Epithelial cell of prostate (primary cell): Measurements from ENCODE around the gene POLE3.
"Not testable (repeated sequence)": the region's sequence is repeated elsewhere in the genome, so short reads cannot be mapped to it uniquely, and the experiment has no call there.

Experiments
- DNase-seq: peaks from one replicate; pipeline ENCODE4 v3.0.0-alpha.2; 2011; ENCODE audit warnings: low read depth, low spot score
- H3K27ac ChIP-seq: fragments of 450-650 bp; 2 replicates; pipeline ENCODE4 v1.5.1; 2017; ENCODE audit warnings: mild to moderate bottlenecking

POLE3 gene, protein sequence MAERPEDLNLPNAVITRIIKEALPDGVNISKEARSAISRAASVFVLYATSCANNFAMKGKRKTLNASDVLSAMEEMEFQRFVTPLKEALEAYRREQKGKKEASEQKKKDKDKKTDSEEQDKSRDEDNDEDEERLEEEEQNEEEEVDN

DNA sequence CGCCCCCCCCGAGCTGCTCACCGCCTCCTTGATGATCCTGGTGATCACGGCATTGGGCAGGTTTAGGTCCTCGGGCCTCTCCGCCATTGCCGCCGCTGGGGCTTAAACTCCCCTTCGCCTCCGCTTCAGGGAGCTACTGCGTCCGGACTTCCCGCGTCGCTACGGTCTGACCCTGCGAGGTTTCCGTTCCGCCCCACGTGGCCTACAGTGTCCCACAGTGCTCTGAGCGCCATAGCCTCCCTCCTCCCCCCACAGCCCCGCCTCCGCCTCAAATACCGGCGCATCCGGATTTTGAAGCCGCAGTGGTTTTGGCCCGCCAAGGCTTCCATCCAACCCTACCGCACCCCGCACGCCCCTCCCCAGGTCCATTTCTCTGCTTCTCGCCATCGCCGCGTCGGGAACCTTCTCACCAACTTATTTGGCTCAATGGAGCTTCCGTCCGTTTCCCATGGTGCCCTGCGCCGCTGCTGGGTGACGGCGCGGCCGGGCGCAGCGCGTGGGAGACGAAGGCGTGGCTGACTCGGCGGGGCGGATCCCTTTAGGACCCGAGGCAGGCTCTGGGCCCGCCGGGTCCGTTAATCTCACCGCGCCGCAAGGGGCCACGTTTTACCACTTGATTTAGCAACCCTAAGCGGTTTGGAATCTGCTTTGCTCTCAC lies at the start of gene POLE3, which contains the start of gene C9orf43:
POLE3 (minus strand) TSS at position 469 of the 658 bp plus-strand sequence; CDS start at position 87, 382 bp downstream.
C9orf43 (plus strand) TSS at position 541 of the 658 bp plus-strand sequence. CDS start 2,747 bp downstream, outside the sequence.
- DNase-seq = peak; percentile 72
- H3K27ac ChIP-seq = peak within 1 kb of the TSS; percentile 94

DNA sequence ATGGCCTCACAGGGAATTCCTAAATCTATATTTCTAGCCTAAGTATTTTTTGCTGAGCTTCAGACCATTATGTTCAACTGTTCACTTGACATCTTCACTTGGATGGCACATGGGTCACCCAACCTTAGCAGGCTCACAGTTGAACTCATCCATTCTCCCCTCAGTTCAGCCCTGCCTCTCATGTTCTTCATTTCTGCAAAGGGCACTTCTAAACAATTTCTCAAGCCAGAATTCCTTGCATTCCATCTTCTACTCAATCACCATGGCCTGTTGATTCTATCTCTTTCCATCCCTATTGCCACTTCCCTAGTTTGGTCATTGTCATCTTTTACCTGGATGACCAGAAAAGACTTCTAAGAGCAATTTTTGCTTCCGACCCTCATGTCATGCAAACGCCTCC lies 45.8 kb upstream of the POLE3 start:
- H3K27ac ChIP-seq = no peak overlapping the region
- DNase-seq = no peak

DNA sequence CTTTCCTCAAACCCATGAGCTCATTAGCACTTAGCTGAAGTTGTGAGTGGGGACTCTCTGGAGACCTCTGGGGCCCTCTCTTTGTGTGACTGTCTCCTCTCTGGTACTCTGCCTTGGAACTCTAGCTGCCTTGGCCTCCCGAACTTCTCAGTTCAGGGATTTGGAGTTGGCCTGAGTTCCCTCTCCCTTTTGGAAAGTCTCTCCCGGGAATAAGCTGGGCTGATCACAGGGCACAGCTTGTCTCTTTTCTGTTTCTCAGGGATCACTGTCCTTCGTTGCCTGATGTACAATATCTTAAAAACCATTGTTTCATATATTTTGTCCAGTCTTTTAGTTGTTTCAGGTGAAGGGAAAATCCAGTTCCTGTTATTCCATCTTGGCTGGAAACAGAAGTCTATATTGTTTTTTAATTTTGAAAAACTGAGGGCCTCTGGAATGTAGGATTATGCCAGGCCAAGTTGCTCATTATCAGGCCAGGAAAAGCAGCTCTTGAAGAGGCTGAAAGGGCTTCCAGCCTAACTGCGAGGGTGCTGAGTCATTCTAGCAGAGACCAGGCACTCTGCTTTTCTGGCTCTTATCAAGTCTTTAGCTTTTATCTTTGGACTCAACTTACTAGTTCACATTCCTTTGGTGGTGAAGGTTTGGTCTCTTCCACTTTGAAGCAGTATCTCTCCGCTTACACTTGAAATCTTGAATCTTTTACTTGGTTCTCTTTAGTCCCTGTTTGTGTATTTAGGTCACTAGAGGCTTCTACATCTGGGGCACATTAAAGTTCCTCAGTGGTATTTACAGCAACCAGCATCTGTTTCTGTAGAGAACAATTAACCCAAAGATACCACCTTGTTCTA lies 44.7 kb upstream of the POLE3 start:
- no peak for DNase-seq
- no peak overlapping the region for H3K27ac ChIP-seq

DNA sequence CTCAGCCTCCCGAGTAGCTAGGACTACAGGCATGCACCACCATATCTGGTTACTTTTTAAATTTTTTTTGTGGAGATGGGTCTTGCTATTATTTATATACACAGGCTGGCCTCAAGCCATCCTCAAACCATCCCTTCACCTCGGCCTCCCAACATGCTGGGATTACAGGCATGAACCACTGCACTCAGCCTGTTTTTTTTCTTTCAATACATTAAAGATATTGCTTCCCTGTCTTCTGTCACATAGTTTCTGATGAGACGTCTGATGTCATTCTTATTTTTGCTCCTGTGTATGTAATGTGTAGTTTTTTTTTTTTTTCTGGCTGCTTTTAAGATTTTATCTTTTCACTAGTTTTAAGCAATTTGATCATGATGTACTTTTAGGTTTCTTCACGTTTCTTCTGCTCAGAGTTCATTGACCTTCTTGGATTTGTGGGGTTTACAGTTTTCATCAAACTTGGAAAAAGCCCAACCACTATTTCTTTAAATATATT lies 41.7 kb upstream of the POLE3 start:
- no peak for DNase-seq
- no peak overlapping the region for H3K27ac ChIP-seq

DNA sequence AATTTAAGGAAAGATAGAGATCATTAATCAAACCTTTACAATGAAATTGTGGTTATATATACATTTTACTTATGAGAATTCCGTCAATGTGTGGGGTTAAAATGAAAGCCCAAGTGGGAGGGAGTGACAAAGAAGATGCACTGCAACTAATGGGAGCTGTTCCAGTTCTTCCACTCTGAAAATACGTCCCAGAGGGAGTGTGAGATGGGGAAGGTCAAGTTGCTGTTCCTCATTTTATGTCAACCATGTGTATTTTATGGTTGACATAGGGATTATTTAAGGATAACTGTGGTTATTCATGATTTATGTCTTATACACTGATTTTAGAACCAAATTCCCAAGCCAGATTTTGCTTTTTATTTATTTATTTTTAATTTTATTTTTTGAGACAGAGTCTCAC lies 38.9 kb upstream of the POLE3 start:
- no peak for DNase-seq
- no peak overlapping the region for H3K27ac ChIP-seq

DNA sequence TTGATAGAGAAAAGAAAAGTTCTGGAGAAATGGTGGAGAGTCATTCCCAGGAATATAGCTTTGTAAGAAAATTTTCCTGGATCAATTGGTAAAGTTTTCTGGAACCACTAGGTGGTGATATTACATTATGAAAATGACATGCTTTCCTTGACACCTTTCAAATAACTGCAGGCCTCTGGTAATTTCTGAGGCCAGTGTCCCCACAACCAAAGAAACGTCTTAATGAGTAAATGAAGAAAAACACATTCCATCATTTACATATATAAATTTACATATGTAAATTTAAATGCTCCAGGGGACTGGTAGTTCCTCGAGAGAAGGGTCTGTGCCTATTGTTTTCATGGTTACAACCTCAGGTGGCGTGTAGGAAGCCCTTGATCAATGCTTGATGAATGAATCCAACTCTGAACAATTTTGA lies 35.9 kb upstream of the POLE3 start:
- DNase-seq = no peak

DNA sequence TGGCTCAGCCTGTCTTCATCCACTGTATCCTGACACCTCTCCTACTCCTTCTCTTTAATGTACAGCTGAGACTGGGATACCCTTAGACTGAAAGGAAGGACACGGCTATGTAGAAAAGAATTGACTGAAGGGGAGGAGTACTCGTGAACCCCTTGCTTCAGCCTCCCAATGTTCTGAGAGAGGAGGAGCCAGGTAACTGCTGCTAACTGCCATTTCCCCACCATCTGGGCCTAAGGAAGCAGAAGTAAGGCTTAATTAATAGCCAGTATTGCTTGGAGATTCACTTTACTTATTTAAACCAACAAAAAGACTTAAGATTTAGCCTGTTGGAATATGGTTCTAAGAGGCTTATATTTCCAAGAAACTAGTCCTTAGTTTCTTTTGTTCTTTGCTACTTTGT lies 34.3 kb upstream of the POLE3 start:
- no peak for DNase-seq
- H3K27ac ChIP-seq = no peak overlapping the region

More for the DNA sequence above, 35.9 kb upstream of the POLE3 start:
- H3K27ac ChIP-seq = no peak overlapping the region

DNA sequence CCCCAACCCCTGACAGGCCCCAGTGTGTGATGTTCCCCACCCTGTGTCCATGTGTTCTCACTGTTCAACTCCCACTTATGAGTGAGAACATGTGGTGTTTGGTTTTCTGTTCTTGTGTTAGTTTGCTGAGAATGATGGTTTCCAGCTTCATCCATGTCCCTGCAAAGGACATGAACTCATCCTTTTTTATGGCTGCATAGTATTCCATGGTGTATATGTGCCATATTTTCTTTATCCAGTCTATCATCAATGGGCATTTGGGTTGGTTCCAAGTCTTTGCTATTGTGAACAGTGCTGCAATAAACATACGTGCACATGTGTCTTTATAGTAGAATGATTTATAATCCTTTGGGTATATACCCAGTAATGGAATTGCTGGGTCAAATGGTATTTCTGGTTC lies 27.2 kb upstream of the POLE3 start:
- H3K27ac ChIP-seq, DNase-seq: not testable (repeated sequence)

DNA sequence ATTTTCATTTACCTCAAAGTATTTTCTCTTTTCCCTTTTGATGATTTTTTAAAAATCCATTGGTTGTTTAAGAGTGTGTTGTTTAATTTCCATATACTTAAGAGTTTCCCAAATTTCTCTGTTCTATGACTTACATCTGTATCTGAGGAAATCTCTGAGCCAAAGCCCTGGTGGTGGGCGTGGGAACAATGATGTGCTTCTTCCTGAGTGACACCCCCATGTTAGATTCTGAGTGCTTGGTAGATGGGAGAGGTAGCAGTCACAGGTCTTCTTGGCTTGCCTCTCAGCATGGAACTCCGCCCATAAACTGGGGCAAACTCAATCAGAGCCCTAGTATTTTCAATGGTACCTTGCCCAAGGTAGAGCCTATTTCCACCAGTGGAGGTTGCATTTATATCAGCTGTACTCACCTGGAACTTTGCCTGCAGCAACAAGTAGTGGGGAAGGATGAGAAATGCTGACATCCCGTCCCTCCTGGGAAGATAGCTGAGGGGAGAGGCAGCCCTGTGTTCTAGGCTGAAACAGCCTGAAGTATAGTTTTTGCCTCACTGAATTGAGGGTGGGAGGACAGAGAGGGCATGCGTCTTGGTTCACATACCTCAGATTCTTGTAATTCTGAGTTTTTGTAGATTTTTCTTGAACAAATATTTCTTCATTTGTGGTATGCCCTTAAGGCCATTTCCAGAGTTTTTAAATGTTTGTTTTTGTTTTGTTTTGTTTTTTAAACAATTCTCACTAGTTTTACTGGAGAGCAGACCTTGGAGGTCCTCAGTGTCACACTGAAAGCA lies 26.4 kb upstream of the POLE3 start:
- DNase-seq = no peak

DNA sequence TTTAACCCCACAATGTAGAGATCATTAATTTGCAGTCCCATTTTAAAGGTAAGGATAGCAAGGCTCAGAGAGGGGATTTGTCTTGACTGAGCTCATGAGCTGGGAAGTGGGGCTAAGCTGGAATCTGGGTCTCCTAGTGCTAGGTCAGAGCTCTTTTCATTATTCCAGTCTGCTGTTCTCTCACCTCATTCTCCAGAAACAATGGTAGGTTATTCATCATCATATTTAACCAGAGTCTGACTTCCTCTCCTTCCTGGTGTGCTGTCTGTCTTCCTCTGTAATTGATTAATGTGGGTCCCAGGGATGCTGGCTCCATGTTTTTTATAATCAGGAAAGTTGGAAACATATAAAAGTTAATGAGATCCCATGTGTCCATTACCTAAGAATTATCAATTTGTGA lies 20.7 kb upstream of the POLE3 start:
- H3K27ac ChIP-seq = no peak overlapping the region
- no peak for DNase-seq

More for the DNA sequence above, 26.4 kb upstream of the POLE3 start:
- H3K27ac ChIP-seq = no peak overlapping the region

DNA sequence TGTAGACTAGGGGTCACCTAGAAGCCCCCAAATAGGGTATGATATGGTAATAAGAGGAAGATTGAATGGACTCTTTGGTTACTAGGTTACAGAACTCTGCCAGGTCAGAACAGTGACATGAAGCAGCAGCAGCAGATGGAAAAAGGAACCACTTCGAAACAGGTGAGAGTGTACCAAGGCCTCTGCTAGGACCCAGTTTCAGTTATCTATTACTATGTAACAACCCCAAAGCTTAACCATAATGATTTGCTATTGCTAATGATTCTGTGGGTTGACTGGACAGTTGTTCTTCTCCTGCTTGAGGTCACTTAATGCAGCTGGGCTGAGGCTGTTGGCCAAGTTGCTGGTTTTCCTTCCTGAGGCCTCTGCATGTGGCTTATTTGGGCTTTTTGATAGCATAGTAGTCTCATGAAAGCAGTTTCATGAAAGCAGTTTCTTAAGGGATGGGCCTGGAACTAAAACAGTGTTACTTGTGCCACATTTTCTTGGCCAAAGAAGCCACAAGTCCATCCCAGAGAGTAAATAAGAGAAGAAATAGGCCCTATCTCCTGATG lies 17.7 kb upstream of the POLE3 start:
- no peak for DNase-seq
- H3K27ac ChIP-seq = no peak overlapping the region

DNA sequence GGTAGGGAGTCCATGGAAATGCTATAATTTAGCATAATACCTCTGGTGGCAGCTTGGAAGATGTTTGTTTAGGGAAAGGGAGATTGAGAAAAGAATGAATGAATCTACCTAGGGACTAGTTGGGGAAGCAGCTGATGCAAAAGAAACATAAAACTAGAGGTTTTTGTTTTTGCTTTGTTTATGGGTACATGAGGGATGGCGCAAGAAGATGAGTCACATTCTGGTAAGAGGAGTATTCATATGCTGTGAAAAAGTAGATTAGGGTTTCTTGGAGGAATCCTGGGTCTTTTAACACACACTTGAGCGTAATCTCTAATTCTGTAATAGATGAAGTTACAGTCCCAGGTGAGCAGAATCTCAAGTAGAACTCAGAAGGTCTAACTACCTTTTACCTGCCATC lies 17.2 kb upstream of the POLE3 start:
- DNase-seq = no peak
- H3K27ac ChIP-seq = no peak overlapping the region

DNA sequence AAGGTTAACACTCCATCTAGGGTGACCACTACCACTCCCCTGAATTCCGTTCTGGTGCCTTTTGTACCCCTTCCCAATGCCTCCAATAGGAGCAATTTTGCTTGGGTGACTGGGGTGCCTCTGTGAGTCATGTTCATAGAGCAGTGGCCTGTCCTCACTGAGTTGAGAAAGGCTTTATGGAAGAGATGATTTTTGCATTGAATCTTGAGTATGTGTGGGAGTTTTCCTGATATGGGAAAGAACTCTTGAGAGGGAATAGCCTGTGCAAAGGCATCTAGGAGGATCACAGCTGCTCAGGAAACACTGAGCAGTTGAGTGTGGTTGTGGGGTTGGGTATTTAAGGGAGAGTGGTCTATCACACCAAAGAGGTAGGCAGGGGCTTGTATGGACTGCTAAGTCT lies 16.2 kb upstream of the POLE3 start:
- DNase-seq = no peak
- no peak overlapping the region for H3K27ac ChIP-seq

DNA sequence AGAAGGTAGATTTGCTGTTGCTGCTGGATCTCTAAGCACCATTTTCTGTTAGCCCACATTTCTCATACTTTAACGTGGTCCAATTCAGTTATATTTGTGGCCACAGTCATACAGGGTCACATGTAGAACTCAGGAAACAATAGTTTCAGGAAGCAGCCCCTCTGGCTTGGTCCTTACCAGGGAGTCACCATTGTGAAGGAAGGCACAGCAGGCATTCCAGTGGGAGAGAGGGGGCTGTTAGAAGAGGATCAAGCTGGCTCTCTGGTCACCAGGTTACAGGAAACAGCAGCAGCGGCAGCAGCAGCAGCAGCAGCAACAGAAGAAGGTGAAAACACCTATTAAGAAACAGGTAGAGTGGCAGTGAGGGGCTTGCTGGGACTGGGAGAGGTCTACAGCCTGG lies 14.6 kb upstream of the POLE3 start:
- no peak overlapping the region for H3K27ac ChIP-seq
- no peak for DNase-seq

DNA sequence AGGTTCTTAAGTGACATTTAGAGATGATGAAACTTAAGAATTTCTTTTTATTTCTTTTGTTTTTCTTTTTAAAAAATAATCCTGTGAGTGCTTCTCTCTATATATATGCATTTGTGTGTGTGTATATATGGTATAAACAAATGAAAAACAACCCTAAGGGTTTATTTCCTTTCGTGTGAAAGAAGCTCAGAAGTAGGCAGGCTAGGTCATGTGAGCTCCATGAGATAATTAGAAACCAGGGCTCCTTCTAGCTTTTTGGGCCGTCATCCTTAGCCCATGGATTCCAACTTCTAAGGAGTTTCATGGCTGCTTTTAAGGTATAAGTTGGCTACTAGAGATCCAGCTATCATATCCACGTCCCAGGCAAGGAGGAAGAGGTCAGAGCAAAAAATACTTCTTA lies 11.3 kb upstream of the POLE3 start:
- no peak overlapping the region for H3K27ac ChIP-seq
- DNase-seq = no peak

DNA sequence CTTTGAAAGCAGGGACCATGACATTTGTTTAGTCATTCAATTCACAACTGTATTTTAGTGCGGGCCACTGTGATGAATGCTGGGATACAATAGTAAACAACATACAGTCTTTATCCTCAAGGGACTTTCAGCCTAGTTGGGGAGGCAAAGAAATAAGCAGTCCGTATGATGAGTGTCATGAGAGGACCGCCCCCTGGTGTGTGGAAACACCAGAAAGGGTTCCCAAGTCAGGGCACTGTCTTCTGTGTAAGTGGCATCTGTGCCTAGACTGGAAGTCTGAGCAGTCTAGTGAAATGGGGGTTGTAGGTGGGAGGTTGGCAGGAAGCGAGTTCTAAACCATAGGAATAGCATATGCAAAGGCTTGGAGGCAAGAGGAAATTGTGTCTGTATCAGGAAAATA lies 6.9 kb upstream of the POLE3 start:
- no peak for DNase-seq
- no peak overlapping the region for H3K27ac ChIP-seq

DNA sequence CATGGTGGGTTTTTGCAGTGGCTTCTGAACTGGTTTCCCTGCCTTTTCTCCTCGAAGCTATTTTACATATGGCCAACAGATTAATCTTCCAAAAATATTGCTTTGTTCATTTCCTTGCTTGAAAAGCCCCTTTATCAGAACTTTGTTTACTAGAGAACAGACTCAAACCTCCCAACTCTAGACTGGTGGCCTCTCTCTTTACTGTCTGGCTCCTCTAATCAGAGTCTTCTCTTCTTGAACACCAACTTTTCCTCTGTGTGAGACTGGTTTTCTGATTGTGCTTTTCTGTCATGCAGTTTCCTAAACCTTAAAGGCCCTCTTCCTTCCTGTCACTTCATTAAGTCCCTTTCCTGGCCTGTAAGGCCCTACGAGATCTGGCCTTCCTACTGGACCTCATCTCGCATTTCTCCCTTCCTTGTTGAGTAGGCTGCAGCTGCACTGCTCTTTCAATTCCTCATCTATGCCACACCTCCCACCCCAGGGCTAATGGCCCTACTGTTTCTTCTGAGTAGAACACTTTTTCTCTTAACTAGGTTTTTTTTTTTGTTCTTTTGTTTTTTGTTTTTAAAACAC lies 5.8 kb upstream of the POLE3 start:
- H3K27ac ChIP-seq = no peak overlapping the region
- DNase-seq = no peak

DNA sequence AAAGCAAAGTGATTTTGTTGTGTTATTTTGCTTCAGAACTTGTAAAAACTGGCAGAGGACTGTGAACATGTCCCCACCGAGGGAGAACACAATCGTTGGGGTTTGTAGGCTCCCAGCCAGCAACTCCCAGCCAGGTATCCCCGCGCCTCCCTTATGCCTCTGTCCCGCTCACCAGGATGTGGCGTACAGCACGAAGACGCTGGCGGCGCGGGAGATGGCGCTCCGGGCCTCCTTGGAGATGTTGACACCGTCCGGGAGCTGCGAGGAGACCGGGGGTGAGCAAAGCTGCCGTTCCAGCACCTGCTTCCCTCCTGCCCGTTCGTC lies 630 bp downstream of the POLE3 start:
- peak overlapping the region; percentile 94 for H3K27ac ChIP-seq
- DNase-seq = no peak

DNA sequence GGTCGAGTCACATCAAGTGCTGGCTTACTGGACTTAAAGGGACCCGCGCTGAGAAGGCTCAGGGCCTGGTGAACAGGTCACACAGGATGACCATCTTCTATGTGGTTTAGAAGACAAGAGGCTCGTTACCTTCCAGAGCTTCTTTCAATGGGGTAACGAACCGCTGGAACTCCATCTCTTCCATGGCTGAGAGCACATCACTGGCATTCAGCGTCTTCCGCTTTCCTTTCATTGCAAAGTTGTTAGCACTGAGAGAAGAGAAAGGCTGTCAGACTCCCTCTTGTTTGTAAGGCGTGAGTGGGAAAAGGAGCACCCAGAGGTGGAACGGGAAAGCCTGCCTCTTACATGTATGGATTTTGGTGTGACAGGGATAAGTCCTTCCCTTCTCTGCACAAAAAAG lies 994 bp downstream of the POLE3 start:
- peak overlapping the region; percentile 94 for H3K27ac ChIP-seq
- no peak for DNase-seq
